ENCODE measurements around the gene CFAP90. TPM values are rescaled to one million over a fixed set of nuclear protein-coding genes. Genes with fewer than 3 reads are reported as not detected.

The CFAP90 gene
- total and polyA plus RNA-seq, 4 donors: 13.0 to 29.8 (median 15.6) TPM

DNA sequence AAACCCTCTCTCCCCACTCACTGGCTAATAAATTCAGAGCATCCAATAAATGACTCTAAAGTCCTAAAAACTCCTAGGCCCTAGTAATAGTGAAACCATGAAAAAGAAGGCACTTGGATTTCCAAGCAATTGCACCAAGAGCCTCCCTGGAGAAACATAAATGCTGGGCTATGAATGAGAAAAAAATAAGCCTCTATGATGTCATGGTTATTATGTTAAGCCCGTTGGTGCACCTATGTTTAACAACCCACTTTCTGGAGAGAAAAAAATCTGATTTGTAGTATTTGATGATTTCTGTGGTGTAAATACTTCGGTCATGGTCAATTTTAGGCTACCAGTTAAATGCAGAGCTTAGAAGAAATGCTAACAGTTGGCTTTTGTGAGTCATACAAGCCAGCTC lies 8.4 kb downstream of the CFAP90 start:
- TF ChIP-seq, protein P1, sequence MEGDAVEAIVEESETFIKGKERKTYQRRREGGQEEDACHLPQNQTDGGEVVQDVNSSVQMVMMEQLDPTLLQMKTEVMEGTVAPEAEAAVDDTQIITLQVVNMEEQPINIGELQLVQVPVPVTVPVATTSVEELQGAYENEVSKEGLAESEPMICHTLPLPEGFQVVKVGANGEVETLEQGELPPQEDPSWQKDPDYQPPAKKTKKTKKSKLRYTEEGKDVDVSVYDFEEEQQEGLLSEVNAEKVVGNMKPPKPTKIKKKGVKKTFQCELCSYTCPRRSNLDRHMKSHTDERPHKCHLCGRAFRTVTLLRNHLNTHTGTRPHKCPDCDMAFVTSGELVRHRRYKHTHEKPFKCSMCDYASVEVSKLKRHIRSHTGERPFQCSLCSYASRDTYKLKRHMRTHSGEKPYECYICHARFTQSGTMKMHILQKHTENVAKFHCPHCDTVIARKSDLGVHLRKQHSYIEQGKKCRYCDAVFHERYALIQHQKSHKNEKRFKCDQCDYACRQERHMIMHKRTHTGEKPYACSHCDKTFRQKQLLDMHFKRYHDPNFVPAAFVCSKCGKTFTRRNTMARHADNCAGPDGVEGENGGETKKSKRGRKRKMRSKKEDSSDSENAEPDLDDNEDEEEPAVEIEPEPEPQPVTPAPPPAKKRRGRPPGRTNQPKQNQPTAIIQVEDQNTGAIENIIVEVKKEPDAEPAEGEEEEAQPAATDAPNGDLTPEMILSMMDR (IDR thresholded peaks at IDR 0.05; ENCODE audit: control extremely low read depth, extremely low read depth): no peak
- ATAC-seq (ENCODE audit: insufficient read depth, low FRiP score): no peak
- no peak overlapping the region for H3K4me3 ChIP-seq
- no peak for DNase-seq
- H3K27me3 ChIP-seq (ENCODE audit: control insufficient read depth in 3 of 3, insufficient read depth in 3 of 3, low read length in 2 of 3): peaks cover 0 to 3% (median 0%) of the 10 kb centered on the region in 3 donors
- 68 to 84% methylated on average over 2 of the region's 2 CpGs for WGBS, 2 donors
- H3K9me3 ChIP-seq (ENCODE audit: control insufficient read depth in 4 of 4, insufficient read depth in 3 of 4, low read length in 3 of 4): no peaks in the 10 kb centered on the region
- no peaks in the 10 kb centered on the region for H3K36me3 ChIP-seq (ENCODE audit: control insufficient read depth in 4 of 4, insufficient read depth in 4 of 4, low read length in 4 of 4)
- H3K27ac ChIP-seq (ENCODE audit: low read depth in 1 of 2, low read length in 1 of 2): no peak overlapping the region
- H3K4me1 ChIP-seq (ENCODE audit: control insufficient read depth in 5 of 5, insufficient read depth in 5 of 5, low read length in 5 of 5): peaks cover 0 to 3% (median 0%) of the 10 kb centered on the region in 5 donors
- H3K9ac ChIP-seq (ENCODE audit: insufficient read depth in 1 of 2, low read length in 2 of 2): no peak overlapping the region

DNA sequence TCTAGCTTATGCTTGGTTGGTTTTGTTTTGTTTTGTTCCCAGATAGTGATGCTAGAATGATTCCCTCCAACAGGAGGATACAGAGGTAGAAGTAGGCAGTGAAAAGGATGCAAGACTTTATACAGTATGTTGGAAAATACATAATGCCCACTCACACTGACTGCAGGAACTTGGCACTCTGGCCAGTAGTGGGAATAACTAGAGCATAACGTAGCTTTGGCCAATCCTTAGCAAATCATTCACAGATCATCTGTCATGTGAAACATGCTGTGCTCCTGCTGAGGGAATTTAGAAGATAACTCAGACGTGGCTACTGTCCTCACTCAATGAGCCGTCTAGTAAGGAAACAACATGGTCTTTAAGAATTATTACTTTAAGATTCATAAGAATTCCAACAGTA lies 13.5 kb downstream of the CFAP90 start:
- TF ChIP-seq, protein P1 (IDR thresholded peaks at IDR 0.05; ENCODE audit: control extremely low read depth, extremely low read depth): no peak
- Histone ChIP-seq H3K4me1 (ENCODE audit: control insufficient read depth in 5 of 5, insufficient read depth in 5 of 5, low read length in 5 of 5) (peaks cover 0 to 8% (median 0%) of the 10 kb centered on the region in 5 donors), H3K4me3 (no peak overlapping the region), H3K27me3 (ENCODE audit: control insufficient read depth in 3 of 3, insufficient read depth in 3 of 3, low read length in 2 of 3) (no peaks in the 10 kb centered on the region), H3K9me3 (ENCODE audit: control insufficient read depth in 4 of 4, insufficient read depth in 3 of 4, low read length in 3 of 4) (no peaks in the 10 kb centered on the region), H3K9ac (ENCODE audit: insufficient read depth in 1 of 2, low read length in 2 of 2) (no peak overlapping the region), H3K27ac (ENCODE audit: low read depth in 1 of 2, low read length in 1 of 2) (no peak overlapping the region), H3K36me3 (ENCODE audit: control insufficient read depth in 4 of 4, insufficient read depth in 4 of 4, low read length in 4 of 4) (no peaks in the 10 kb centered on the region)
- 55 to 76% methylated on average over 3 of the region's 3 CpGs for WGBS, 2 donors
- peak in 2 of 3 donors; percentile 19 to 34 for DNase-seq
- ATAC-seq (ENCODE audit: insufficient read depth, low FRiP score): no peak

DNA sequence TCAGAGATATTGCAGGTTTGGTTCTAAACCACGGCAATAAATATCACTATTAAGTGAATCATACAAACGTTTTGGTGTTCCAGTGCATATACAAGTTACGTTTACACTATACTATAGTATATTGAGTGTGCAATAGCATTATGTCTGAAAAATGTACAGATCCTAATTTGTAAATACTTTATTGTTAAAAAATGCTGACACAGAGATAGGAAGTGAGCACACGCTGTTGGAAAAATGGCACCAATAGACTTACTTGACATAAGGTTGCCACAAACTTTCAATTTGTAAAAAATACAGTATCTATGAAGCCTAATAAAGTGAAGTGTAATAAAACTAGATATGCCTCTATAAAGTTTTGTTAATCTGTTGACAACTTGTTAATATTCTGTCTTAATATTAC lies 16.0 kb downstream of the CFAP90 start:
- Histone ChIP-seq H3K36me3 (ENCODE audit: control insufficient read depth in 4 of 4, insufficient read depth in 4 of 4, low read length in 4 of 4) (no peaks in the 10 kb centered on the region), H3K27me3 (ENCODE audit: control insufficient read depth in 3 of 3, insufficient read depth in 3 of 3, low read length in 2 of 3) (no peaks in the 10 kb centered on the region), H3K27ac (ENCODE audit: low read depth in 1 of 2, low read length in 1 of 2) (no peak overlapping the region), H3K9ac (ENCODE audit: insufficient read depth in 1 of 2, low read length in 2 of 2) (no peak overlapping the region), H3K4me3 (no peak overlapping the region), H3K9me3 (ENCODE audit: control insufficient read depth in 4 of 4, insufficient read depth in 3 of 4, low read length in 3 of 4) (no peaks in the 10 kb centered on the region), H3K4me1 (ENCODE audit: control insufficient read depth in 5 of 5, insufficient read depth in 5 of 5, low read length in 5 of 5) (peaks cover 0 to 8% (median 0%) of the 10 kb centered on the region in 5 donors)
- 85 to 87% methylated on average over 4 of the region's 4 CpGs for WGBS, 2 donors
- DNase-seq (no peak), ATAC-seq (ENCODE audit: insufficient read depth, low FRiP score) (no peak)
- TF ChIP-seq, protein P1 (IDR thresholded peaks at IDR 0.05; ENCODE audit: control extremely low read depth, extremely low read depth): no peak

DNA sequence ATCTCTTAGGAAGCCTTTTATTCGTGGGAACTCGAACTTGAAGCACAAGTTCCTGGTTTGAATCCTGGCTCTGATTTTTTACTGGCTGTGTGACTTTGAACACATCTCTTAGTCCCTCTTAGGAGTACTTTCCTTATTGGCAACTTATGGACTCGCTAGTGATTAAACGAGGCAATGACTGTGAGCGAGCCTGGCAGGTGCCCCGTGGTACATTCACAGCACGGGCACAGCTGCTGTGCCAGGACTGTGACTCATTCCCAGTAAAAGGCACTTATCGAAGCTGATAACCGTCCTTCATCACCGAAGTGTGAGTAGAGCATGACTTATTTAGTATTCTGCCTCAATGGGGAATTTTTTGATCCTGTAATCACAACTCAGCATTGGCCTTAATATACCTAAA lies 22.7 kb downstream of the CFAP90 start:
- Histone ChIP-seq H3K4me3 (no peak overlapping the region), H3K27ac (ENCODE audit: low read depth in 1 of 2, low read length in 1 of 2) (no peak overlapping the region), H3K27me3 (ENCODE audit: control insufficient read depth in 3 of 3, insufficient read depth in 3 of 3, low read length in 2 of 3) (no peaks in the 10 kb centered on the region), H3K9me3 (ENCODE audit: control insufficient read depth in 4 of 4, insufficient read depth in 3 of 4, low read length in 3 of 4) (no peaks in the 10 kb centered on the region), H3K9ac (ENCODE audit: insufficient read depth in 1 of 2, low read length in 2 of 2) (no peak overlapping the region), H3K36me3 (ENCODE audit: control insufficient read depth in 4 of 4, insufficient read depth in 4 of 4, low read length in 4 of 4) (no peaks in the 10 kb centered on the region), H3K4me1 (ENCODE audit: control insufficient read depth in 5 of 5, insufficient read depth in 5 of 5, low read length in 5 of 5) (no peaks in the 10 kb centered on the region)
- DNase-seq: no peak
- peak; percentile 27 for ATAC-seq (ENCODE audit: insufficient read depth, low FRiP score)
- 59 to 82% methylated on average over 10 of the region's 10 CpGs for WGBS, 2 donors
- TF ChIP-seq, protein P1 (IDR thresholded peaks at IDR 0.05; ENCODE audit: control extremely low read depth, extremely low read depth): no peak

Measured in lung (tissue), 12 donors.